ENCODE data around the gene ANKRD34A. TPM values are rescaled to one million over a fixed set of nuclear protein-coding genes. Genes with fewer than 3 reads are reported as not detected.

ANKRD34A gene
- total and polyA plus RNA-seq, 2 of the 13 experiments (the other 11 are each of a cell fraction or from before 2014, with no cell fraction given) = 0.05 to 0.07 TPM

- TF ChIP-seq TAF15 (IDR thresholded peaks at IDR 0.05; ENCODE audit: low read depth, low read length, poor library complexity, severe bottlenecking) (no peak), CTCF (CRISPR knock-in tag; IDR thresholded peaks at IDR 0.05) (peak; percentile 73), AKAP8 (CRISPR knock-in tag; IDR thresholded peaks at IDR 0.05) (0 out of 2 replicates have a peak, but pooled peaks have one; percentile 50), ZNF460 (CRISPR knock-in tag; IDR thresholded peaks at IDR 0.05; ENCODE audit: borderline replicate concordance) (no peak), THAP9 (CRISPR knock-in tag; IDR thresholded peaks at IDR 0.05; ENCODE audit: borderline replicate concordance) (peak; percentile 86; the same call in 1 of the 2 replicates), PCBP2 (optimal IDR thresholded peaks at IDR 0.05; ENCODE audit: low read depth, low read length, poor library complexity, severe bottlenecking) (no peak), DDIT3 (CRISPR knock-in tag; IDR thresholded peaks at IDR 0.05) (no peak), ZNF619 (CRISPR knock-in tag; IDR thresholded peaks at IDR 0.05) (peak; percentile 49; the same call in 1 of the 2 replicates), ZNF143 (CRISPR knock-in tag; IDR thresholded peaks at IDR 0.05) (peak; percentile 86), PHB2 (IDR thresholded peaks at IDR 0.05; ENCODE audit: partially characterized antibody) (no peak), NCOA5 (CRISPR knock-in tag; IDR thresholded peaks at IDR 0.05) (no peak), EEA1 (CRISPR knock-in tag; IDR thresholded peaks at IDR 0.05; ENCODE audit: borderline replicate concordance) (peak; percentile 90; the same call in 1 of the 2 replicates), ZFP82 (CRISPR knock-in tag; IDR thresholded peaks at IDR 0.05; ENCODE audit: borderline replicate concordance) (no peak), ZMYM4 (CRISPR knock-in tag; IDR thresholded peaks at IDR 0.05) (peak; percentile 87), ARNTL (CRISPR knock-in tag; IDR thresholded peaks at IDR 0.05) (peak; percentile 62; the same call in 1 of the 2 replicates), ARID5B (CRISPR knock-in tag; IDR thresholded peaks at IDR 0.05) (no peak; the same call in 1 of the 2 replicates), CAMTA2 (CRISPR knock-in tag; IDR thresholded peaks at IDR 0.05; ENCODE audit: borderline replicate concordance) (0 out of 2 replicates have a peak, but pooled peaks have one; percentile 50), TRIM22 (IDR thresholded peaks at IDR 0.05) (no peak)
These were observed 37.1 kb downstream of the ANKRD34A start, which contains the start of gene RBM8A (continued) for GRCh38 chr1:145927063-145927886.
